Ishikawa (cell line): Measurements from ENCODE around the gene GPR152.

ENCODE experiments used
- CEBPB ChIP-seq: IDR thresholded peaks from 2 replicates; pipeline ENCODE4 v1.6.1; 2012
- CREB1 ChIP-seq: IDR thresholded peaks from 2 replicates; pipeline ENCODE4 v1.6.1; 2012; ENCODE audit warnings: low read depth
- EGR1 ChIP-seq: IDR thresholded peaks from 2 replicates; pipeline ENCODE4 v1.6.1; 2012
- EP300 ChIP-seq: IDR thresholded peaks from 2 replicates; pipeline ENCODE4 v1.6.1; 2012; ENCODE audit warnings: borderline replicate concordance
- FOXM1 ChIP-seq: IDR thresholded peaks from 2 replicates; pipeline ENCODE4 v1.6.1; 2012; ENCODE audit warnings: low read depth, borderline replicate concordance
- NFIC ChIP-seq: IDR thresholded peaks from 2 replicates; pipeline ENCODE4 v1.6.1; 2012
- RAD21 ChIP-seq: IDR thresholded peaks from 2 replicates; pipeline ENCODE4 v1.6.1; 2012; ENCODE audit warnings: low read depth
- TAF1 ChIP-seq: IDR thresholded peaks from 2 replicates; pipeline ENCODE4 v1.6.1; 2012; ENCODE audit warnings: low read depth, mild to moderate bottlenecking
- TCF12 ChIP-seq: IDR thresholded peaks from 2 replicates; pipeline ENCODE4 v1.6.1; 2012; ENCODE audit warnings: low read depth
- TEAD4 ChIP-seq: IDR thresholded peaks from 2 replicates; pipeline ENCODE4 v1.6.1; 2012
- YY1 ChIP-seq: IDR thresholded peaks from 2 replicates; pipeline ENCODE4 v1.6.1; 2012; ENCODE audit warnings: low read depth
- ZBTB7A ChIP-seq: IDR thresholded peaks from 2 replicates; pipeline ENCODE4 v1.6.1; 2012; ENCODE audit warnings: low read depth
- TF ChIP-seq, protein P1 (sequence below): IDR thresholded peaks from 2 replicates; pipeline ENCODE4 v1.6.1; 2012
- TF ChIP-seq, protein P2 (sequence below): IDR thresholded peaks from 2 replicates; pipeline ENCODE4 v1.6.1; 2012; ENCODE audit warnings: low read depth, mild to moderate bottlenecking
- TF ChIP-seq, protein P3 (sequence below): IDR thresholded peaks from 2 replicates; pipeline ENCODE4 v1.6.1; 2012

GPR152 gene

DNA sequence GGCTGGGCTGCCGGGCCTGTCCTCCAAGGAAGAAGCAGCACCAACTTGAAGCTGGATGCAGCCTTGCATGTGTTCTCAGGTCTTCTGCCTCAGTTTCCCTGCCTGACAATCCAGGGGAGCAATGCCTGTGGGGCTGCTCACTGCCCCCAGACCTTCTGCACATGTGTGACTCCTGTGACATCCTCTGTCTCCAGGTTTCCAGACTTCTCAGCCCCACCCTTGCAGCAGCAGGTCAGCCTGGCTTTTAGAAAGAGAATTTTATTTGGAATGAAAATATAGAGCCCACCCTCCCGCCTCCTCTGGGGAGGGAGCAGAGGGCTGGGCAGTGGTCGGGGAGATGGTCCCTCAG lies 14.7 kb downstream of the GPR152 start:
- TF ChIP-seq, protein P1, sequence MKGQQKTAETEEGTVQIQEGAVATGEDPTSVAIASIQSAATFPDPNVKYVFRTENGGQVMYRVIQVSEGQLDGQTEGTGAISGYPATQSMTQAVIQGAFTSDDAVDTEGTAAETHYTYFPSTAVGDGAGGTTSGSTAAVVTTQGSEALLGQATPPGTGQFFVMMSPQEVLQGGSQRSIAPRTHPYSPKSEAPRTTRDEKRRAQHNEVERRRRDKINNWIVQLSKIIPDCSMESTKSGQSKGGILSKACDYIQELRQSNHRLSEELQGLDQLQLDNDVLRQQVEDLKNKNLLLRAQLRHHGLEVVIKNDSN = no peak
- TF ChIP-seq, protein P2, sequence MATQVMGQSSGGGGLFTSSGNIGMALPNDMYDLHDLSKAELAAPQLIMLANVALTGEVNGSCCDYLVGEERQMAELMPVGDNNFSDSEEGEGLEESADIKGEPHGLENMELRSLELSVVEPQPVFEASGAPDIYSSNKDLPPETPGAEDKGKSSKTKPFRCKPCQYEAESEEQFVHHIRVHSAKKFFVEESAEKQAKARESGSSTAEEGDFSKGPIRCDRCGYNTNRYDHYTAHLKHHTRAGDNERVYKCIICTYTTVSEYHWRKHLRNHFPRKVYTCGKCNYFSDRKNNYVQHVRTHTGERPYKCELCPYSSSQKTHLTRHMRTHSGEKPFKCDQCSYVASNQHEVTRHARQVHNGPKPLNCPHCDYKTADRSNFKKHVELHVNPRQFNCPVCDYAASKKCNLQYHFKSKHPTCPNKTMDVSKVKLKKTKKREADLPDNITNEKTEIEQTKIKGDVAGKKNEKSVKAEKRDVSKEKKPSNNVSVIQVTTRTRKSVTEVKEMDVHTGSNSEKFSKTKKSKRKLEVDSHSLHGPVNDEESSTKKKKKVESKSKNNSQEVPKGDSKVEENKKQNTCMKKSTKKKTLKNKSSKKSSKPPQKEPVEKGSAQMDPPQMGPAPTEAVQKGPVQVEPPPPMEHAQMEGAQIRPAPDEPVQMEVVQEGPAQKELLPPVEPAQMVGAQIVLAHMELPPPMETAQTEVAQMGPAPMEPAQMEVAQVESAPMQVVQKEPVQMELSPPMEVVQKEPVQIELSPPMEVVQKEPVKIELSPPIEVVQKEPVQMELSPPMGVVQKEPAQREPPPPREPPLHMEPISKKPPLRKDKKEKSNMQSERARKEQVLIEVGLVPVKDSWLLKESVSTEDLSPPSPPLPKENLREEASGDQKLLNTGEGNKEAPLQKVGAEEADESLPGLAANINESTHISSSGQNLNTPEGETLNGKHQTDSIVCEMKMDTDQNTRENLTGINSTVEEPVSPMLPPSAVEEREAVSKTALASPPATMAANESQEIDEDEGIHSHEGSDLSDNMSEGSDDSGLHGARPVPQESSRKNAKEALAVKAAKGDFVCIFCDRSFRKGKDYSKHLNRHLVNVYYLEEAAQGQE = no peak

DNA sequence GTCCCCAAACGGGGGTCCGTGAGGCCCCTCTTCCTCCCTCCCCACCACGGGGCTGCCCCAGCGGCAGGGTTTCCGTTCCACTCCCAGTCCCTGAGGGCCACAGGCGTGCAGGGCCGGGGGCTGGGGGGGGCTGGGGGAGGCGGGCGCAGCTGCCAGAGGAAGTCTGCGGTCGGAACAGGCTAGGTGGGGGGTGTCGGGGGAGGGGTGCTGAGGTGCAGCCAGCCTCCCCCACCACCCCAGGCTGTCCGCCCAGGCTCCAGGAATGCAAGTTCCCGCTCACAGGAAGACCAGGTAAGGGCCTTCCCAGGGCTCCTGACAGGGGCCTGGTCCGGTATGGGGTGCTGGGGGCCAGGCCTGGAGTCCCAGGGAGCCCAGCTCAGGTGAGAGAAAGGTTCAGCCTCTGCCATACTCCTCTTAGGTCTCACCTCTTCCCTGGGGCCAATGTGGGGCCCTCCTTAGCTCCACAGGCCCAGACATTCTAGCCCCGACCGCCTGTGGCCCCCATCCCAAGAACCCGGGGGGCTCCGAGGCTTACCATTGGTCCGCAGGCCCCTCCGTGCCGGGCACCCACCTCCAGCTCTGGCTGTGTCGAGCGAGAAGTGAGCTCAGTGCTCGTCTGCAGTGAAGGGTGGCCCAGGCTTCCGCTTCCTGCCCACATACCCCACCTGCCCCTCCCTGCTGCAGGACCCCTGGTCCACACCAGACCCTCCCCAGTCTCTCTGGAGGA lies 15.3 kb downstream of the GPR152 start, which contains the start of gene PTPRCAP:
TSS of gene PTPRCAP (minus strand) at position 601 of the 727 bp plus-strand sequence. CDS start at position 538, 63 bp downstream.
- TF ChIP-seq, protein P1 = no peak
- TF ChIP-seq, protein P3, sequence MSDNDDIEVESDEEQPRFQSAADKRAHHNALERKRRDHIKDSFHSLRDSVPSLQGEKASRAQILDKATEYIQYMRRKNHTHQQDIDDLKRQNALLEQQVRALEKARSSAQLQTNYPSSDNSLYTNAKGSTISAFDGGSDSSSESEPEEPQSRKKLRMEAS = no peak
- TF ChIP-seq TCF12 (no peak), EGR1 (no peak), TEAD4 (no peak), EP300 (no peak), FOXM1 (no peak)
- TF ChIP-seq, protein P2 = no peak

DNA sequence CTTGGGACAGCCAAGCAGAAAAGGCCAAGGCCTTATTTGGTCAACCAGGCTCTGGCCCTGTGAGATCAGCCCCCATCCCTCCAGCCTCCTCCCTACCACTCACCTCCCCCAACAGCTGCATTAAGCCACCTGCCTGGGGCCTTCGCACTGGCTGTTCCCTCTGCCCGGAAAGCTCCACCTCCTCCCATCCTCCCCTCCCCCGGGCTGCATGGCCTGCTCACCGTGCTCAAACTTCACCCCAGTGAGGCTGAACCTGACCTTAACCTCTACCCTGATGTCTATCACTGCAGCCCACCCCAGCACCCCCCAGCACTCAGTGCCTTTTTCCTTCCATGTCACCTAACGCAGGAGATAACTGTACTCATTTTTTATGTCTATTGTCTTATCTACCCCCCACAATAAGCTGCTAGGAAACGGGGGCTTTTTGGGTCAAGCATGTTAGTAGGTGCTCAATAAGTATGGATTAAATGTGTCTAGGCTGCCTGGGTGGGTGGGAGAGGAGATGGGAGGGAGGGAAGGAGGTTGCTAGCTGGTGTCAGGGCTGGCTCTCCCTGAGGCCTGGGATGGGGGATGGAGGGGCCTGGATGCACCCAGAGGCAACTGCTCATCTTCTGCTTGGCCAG lies 16.0 kb downstream of the GPR152 start:
- TF ChIP-seq FOXM1 (no peak), NFIC (no peak), TAF1 (no peak), TCF12 (no peak), ZBTB7A (no peak), RAD21 (no peak), CEBPB (no peak)
- TF ChIP-seq, protein P3 = no peak
- TF ChIP-seq, protein P1 = no peak

DNA sequence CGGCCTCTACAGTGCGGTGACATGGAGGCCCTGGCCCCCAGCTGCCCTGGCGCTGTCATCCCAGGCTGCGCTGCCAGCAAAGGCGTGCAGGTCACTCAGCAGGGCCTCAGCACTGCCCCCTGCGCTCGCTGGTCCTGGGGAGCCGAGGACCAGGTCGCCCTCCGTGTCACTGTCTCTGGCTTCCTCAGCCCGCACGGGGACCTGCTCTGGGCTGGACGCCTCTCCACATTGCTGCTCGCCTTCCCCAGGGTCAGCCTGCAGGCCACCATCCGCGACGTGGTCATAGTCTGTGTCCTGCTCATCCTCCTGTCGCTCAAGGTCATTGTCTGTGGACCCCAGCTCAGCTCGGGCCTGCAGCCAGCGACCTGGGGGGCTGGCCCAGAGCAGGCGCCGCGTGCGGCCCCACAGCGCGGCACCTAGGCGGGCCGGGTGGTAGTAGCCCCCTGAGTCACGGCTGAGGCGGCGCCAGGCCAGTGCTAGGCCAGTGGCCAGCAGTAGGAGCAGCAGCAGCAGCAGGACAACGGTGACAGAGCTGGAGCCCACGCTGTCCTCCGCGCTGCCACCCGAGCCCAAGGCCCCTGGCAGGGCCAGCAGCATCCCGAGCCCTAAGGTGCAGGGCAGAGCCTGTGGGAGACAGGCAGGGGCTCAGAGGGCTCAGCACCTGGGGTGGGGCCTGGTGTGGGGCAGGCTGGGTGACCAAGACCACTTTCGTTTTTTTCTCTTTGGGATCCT lies 16.6 kb downstream of the GPR152 start:
- TF ChIP-seq, protein P2 = no peak
- TF ChIP-seq, protein P1 = no peak
- no peak for TF ChIP-seq RAD21
- no peak for TF ChIP-seq YY1
- no peak for TF ChIP-seq TAF1
- TF ChIP-seq ZBTB7A = no peak
- TF ChIP-seq NFIC = no peak
- no peak for TF ChIP-seq FOXM1
- TF ChIP-seq TCF12 = no peak
- TF ChIP-seq EGR1 = no peak
- no peak for TF ChIP-seq CEBPB
- no peak for TF ChIP-seq CREB1
- no peak for TF ChIP-seq EP300
- TF ChIP-seq, protein P3 = no peak
- no peak for TF ChIP-seq TEAD4
